Measurements from ENCODE around the gene CLSTN3.

The CLSTN3 gene

GRCh38 chr12:7128681-7129286 is 1.4 kb upstream of the CLSTN3 start, which contains the start of gene RBP5:
RBP5 (minus strand) TSS chr12:7128889; CDS start chr12:7128775, 114 bp downstream.
- DNase-seq: no peak

DNA sequence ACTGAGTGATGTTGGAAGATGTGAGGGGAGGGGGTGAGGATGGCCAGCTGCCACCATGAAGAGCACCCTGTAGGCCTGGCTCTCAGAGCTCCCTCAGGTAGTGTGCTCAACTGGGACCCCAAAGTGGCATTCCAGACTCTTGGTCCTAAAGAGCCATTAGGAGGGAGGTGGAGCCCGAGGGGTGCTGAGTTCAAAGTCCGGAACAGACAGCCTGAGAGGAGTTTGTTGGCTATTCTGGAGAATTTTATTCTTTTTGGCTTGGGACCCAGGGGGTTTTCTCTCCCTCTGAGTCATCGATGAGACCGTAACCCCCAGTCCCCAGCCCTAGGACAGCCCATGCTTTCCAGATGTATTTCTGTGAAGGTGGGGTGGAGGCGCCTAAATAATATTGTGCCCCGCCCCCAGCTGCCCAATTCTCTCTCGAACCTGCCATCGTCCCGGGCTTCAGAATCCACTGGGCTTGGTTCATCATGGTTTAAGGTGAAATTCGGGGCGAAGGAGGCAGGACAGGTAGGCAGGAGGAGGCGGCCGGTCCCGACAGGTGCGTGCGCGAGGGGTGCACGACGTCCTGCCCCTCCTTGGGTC is 792 bp upstream of the CLSTN3 start:
- DNase-seq: no peak

DNA sequence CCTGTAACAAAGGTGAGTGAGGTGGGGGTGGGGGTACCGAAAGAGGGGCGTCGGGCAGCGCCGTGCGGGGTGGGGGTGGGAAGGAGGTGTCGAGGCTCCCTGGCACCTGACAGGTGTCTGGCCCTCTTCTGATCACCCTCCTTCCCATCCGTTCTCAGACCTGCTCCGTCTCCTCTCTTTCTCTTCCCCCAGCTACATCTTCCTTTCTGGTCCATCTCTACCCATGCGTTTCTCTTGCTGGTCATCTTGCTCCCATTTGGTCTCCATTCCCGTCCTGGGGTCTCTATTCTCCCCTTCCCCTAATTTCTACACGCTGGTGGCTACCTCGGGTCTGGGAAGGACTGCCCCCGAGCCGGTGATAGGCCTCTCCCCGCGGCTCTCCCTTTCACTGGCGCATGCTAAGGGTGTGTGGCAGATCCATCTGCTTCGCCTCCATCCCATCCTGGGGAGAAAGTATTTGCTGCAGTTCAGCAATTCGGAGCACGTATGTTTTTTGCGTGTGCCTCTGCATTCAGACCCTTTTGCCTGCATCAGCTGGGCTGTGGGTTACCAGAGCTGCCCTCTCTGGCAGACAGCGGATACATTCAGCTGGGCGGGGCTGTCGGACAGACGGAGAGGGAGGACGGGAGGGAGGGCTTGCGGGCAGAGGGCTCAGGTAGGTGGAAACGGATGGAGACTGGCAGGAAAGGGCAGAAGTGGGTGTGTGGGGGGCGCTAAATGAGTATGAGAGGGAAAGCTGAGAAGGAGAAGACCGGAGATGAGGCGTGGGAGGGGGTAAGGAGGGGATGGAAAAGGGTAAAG is 730 bp downstream of the CLSTN3 start:
- DNase-seq: peak; percentile 42

DNA sequence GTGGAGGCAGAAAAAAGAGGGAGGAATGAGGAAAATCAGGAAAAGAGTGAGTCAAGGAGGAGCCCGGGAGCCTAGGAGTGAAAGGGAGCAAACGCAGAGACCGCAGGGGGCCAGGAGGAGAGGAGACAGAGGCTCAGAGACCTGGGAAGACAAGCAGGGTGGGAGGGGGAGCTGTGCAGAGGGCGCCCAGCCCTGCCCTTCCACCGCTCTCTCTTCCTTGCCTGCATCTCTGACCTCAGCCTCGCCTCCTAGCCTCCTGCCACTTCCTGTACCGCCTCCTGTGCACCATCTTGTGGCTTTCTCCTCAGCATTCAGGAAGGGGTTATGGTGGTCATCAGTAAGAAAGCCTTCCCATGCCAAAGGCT is 1.3 kb downstream of the CLSTN3 start:
- no peak for DNase-seq

- DNase-seq: no peak
Measured at GRCh38 chr12:7134396-7135166, 4.4 kb downstream of the CLSTN3 start.

- DNase-seq: no peak
Measured at GRCh38 chr12:7136071-7136470, 5.9 kb downstream of the CLSTN3 start.

- no peak for DNase-seq
Measured at GRCh38 chr12:7136676-7137075, 6.5 kb downstream of the CLSTN3 start.

- no peak for DNase-seq
Measured at GRCh38 chr12:7137908-7138307, 7.7 kb downstream of the CLSTN3 start.

- DNase-seq: no peak
Measured at GRCh38 chr12:7139200-7139599, 9.0 kb downstream of the CLSTN3 start.

GRCh38 chr12:7141351-7142005 is 11.3 kb downstream of the CLSTN3 start:
- DNase-seq: no peak

DNA sequence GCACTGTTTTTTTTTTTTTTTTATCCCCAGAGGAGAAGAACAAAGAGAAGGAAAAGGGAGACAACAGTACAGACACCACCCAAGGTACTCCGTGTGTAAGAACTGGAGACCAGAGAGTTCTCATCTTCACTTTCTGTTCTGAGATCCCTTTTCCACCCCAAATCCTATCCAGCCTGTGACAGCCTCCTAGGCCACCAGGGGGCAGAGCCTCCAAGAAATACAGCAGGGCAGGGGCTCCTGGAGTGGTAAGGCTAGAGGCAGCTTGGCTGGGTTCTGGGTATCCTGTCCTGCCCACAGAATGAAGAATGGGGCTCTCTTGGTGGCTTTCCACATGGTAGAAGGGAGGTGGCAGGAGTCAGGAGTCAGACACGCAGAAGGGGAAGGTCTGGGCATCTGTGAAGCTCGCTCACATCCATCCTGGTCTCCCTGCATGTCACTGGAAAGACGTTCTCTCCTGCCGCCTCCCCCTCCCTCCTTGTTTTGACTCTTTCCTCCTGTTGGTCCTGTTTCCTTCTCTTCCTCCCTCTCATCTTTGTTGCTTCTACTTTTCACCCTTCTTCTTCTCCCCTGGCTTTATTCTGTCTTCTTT is 12.0 kb downstream of the CLSTN3 start:
- DNase-seq: peak; percentile 48

DNA sequence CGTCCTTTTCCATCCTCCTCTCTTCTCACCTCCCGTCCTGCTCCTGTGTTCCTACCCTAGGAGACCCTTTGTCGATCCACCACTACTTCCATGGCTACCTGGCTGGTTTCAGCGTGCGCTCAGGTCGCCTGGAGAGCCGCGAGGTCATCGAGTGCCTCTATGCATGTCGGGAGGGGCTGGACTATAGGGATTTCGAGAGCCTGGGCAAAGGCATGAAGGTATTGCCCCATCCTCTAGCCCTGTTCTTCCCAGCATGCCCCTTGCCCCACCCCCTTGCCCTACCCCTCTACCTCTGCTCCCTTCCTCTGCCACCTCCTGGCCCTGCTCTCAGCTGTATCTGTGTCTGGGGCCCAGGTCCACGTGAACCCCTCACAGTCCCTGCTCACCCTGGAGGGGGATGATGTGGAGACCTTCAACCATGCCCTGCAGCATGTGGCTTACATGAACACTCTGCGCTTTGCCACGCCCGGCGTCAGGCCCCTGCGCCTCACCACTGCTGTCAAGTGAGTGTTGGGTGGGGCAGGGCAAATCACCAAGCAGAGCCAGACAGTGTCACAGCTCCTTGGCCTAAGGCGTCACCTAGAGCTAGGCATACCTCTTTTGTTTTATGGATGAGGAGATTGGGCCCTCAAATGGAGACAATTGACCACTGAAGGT is 12.8 kb downstream of the CLSTN3 start:
- DNase-seq: no peak

GRCh38 chr12:7143564-7143963 is 13.4 kb downstream of the CLSTN3 start:
- no peak for DNase-seq

DNA sequence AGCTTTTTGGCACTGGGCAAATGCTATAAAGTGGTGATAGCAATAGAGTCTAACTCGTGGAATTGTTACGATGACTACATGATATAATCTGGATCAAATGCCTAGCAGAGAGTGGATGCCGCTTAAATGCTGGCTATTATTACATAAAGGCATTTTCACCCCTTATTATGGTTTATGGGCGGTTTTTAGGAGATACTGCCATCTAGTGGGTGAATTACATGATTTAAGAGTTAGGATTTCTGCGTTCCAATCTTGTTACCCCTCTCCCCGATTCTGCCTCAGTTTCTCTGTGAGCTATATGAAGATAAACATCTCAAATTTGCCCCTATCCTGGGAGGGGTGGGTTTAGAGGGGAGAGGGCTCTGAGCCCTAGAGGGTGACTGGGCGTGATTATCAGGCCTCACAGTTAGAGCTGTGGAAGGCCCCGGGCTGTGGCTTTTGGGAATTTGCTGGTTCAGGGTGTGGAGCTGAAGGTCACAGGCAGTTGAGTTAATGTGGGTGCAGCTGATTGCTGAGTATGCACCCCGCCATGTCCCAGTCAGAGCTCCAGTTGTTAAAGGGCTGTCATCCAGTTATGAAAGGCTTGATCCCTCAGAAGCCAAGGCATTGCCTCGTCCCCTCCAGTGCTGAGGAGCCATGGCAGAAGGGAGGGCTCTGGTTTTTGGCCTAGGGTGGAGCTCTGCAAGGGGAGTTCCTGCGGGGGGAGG is 14.4 kb downstream of the CLSTN3 start:
- no peak for DNase-seq

- DNase-seq: no peak
Measured at GRCh38 chr12:7145671-7146070, 15.5 kb downstream of the CLSTN3 start.

- DNase-seq: no peak
Measured at GRCh38 chr12:7146228-7146627, 16.1 kb downstream of the CLSTN3 start.

GRCh38 chr12:7146906-7147305 is 16.7 kb downstream of the CLSTN3 start:
- DNase-seq: no peak

- DNase-seq: no peak
Measured at GRCh38 chr12:7150356-7150755, 20.2 kb downstream of the CLSTN3 start.

DNA sequence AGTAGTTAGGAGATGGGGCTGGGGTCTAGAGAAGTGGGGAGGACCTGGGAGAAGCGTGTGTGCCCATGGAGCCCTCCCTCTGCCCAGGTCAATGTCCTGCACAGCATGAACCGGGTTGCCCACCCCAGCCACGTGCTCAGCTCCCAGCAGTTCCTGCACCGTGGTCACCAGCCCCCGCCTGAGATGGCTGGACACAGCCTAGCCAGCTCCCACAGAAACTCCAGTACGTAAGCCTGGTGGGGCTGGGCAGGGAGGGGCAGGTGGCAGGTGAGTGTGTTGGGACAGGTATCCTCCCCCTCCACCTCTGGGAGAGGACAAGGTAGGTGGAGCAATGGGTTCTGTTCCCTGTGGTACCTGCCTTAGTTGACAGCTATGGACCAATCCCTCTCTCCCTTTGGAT is 20.7 kb downstream of the CLSTN3 start:
- DNase-seq: no peak

GRCh38 chr12:7151532-7151931 is 21.4 kb downstream of the CLSTN3 start:
- no peak for DNase-seq

- no peak for DNase-seq
Measured at GRCh38 chr12:7152818-7153217, 22.6 kb downstream of the CLSTN3 start.
